H9 (cell line): Measurements from ENCODE around the gene ASS1. TPM values are rescaled to one million over a fixed set of nuclear protein-coding genes. Genes with fewer than 3 reads are reported as not detected.

Experiments used
- DNase-seq: peaks from one replicate; pipeline ENCODE4 v3.0.0-alpha.2; 2017
- H2AFZ ChIP-seq: one replicate; pipeline ENCODE4 v1.6.1; 2013; ENCODE audit warnings: mild to moderate bottlenecking, low read length, control low read depth, moderate library complexity
- H2AK5ac ChIP-seq: 2 replicates; pipeline ENCODE4 v1.6.1; 2013; ENCODE audit warnings: low read length, control low read depth, mixed read lengths; ENCODE audit not compliant: insufficient read length
- H2BK120ac ChIP-seq: one replicate; pipeline ENCODE4 v1.6.1; 2013; ENCODE audit warnings: low read depth, mild to moderate bottlenecking, low read length, control low read depth, inconsistent platforms; ENCODE audit not compliant: poor library complexity, severe bottlenecking
- H2BK12ac ChIP-seq: 2 replicates; pipeline ENCODE4 v1.6.1; 2013; ENCODE audit warnings: low read length, control low read depth, mixed read lengths, low read depth; ENCODE audit not compliant: insufficient read length
- H2BK15ac ChIP-seq: 2 replicates; pipeline ENCODE4 v1.6.1; 2013; ENCODE audit warnings: low read depth, low read length, control low read depth
- H2BK20ac ChIP-seq: one replicate; pipeline ENCODE4 v1.6.1; 2013; ENCODE audit warnings: low read depth, mild to moderate bottlenecking, low read length, control low read depth, inconsistent platforms; ENCODE audit not compliant: poor library complexity, severe bottlenecking
- H2BK5ac ChIP-seq: 2 replicates; pipeline ENCODE4 v1.6.1; 2013; ENCODE audit warnings: low read length, control low read depth, mixed read lengths; ENCODE audit not compliant: insufficient read length
- H3K14ac ChIP-seq: 2 replicates; pipeline ENCODE4 v1.6.1; 2013; ENCODE audit warnings: low read length, control low read depth; ENCODE audit not compliant: insufficient read depth
- H3K18ac ChIP-seq: 2 replicates; pipeline ENCODE4 v1.6.1; 2013; ENCODE audit warnings: low read depth, mild to moderate bottlenecking, mixed read lengths, low read length, control low read depth; ENCODE audit not compliant: insufficient read length
- H3K23ac ChIP-seq: 2 replicates; pipeline ENCODE4 v1.6.1; 2013; ENCODE audit warnings: low read length, control low read depth, mixed read lengths, low read depth; ENCODE audit not compliant: insufficient read length
- H3K23me2 ChIP-seq: 2 replicates; pipeline ENCODE4 v1.6.1; 2013; ENCODE audit warnings: low read depth, mild to moderate bottlenecking, mixed read lengths, low read length, control low read depth; ENCODE audit not compliant: insufficient read length, poor library complexity, severe bottlenecking
- H3K27ac ChIP-seq: 2 replicates; pipeline ENCODE4 v1.5.1; 2013; ENCODE audit warnings: low read length, control low read depth, mixed read lengths, low read depth; ENCODE audit not compliant: insufficient read length
- H3K27me3 ChIP-seq: 2 replicates; pipeline ENCODE4 v1.6.1; 2013; ENCODE audit warnings: low read length, control low read depth, inconsistent platforms; ENCODE audit not compliant: insufficient read depth
- H3K4ac ChIP-seq: 2 replicates; pipeline ENCODE4 v1.6.1; 2013; ENCODE audit warnings: low read depth, mild to moderate bottlenecking, control low read depth, inconsistent platforms, low read length, moderate library complexity
- H3K4me1 ChIP-seq: 2 replicates; pipeline ENCODE4 v1.6.1; 2013; ENCODE audit warnings: low read length, control low read depth, inconsistent platforms; ENCODE audit not compliant: insufficient read depth
- H3K4me2 ChIP-seq: 2 replicates; pipeline ENCODE4 v1.6.1; 2013; ENCODE audit warnings: low read length, control low read depth, mixed read lengths; ENCODE audit not compliant: insufficient read length, insufficient read depth
- H3K56ac ChIP-seq: 2 replicates; pipeline ENCODE4 v1.6.1; 2013; ENCODE audit warnings: low read depth, mild to moderate bottlenecking, mixed read lengths, low read length, control low read depth; ENCODE audit not compliant: insufficient read length
- H3K79me1 ChIP-seq: 2 replicates; pipeline ENCODE4 v1.6.1; 2013; ENCODE audit warnings: low read depth, mild to moderate bottlenecking, moderate library complexity, low read length, control low read depth, inconsistent platforms; ENCODE audit not compliant: insufficient read depth, poor library complexity, severe bottlenecking
- H3K79me2 ChIP-seq: 2 replicates; pipeline ENCODE4 v1.6.1; 2013; ENCODE audit warnings: low read length, control low read depth, inconsistent platforms; ENCODE audit not compliant: insufficient read depth
- H3K9ac ChIP-seq: 2 replicates; pipeline ENCODE4 v1.6.1; 2013; ENCODE audit warnings: low read length, control low read depth, mixed read lengths; ENCODE audit not compliant: insufficient read length; ENCODE audit errors: extremely low read depth
- H3K9me3 ChIP-seq: one replicate; pipeline ENCODE4 v1.6.1; 2013; ENCODE audit warnings: low read depth, low read length, inconsistent platforms; ENCODE audit not compliant: control insufficient read depth
- H3T11ph ChIP-seq: one replicate; pipeline ENCODE4 v1.6.1; 2013; ENCODE audit warnings: mild to moderate bottlenecking, low read length, control low read depth, inconsistent platforms
- H4K20me1 ChIP-seq: one replicate; pipeline ENCODE4 v1.6.1; 2013; ENCODE audit not compliant: control insufficient read depth, insufficient read length, insufficient read depth
- H4K5ac ChIP-seq: 2 replicates; pipeline ENCODE4 v1.6.1; 2013; ENCODE audit warnings: low read depth, mild to moderate bottlenecking, mixed read lengths, low read length, control low read depth; ENCODE audit not compliant: insufficient read length
- H4K8ac ChIP-seq: replicated peaks from 2 replicates; pipeline ENCODE4 v1.6.1; 2013; ENCODE audit warnings: low read length, control low read depth, mixed read lengths, low read depth; ENCODE audit not compliant: insufficient read length
- H4K91ac ChIP-seq: 2 replicates; pipeline ENCODE4 v1.6.1; 2013; ENCODE audit warnings: low read depth, mild to moderate bottlenecking, moderate library complexity, mixed read lengths, low read length, control low read depth; ENCODE audit not compliant: insufficient read length
- H3K27ac Mint-ChIP-seq, 3 experiments: 2 replicates in 2 of 3; 3 replicates in 1 of 3; pipeline ENCODE4 v1.8.0; 2020 to 2021; ENCODE audit warnings: mixed read lengths in 3 of 3, mild to moderate bottlenecking in 1 of 3, moderate library complexity in 1 of 3
- H3K27me3 Mint-ChIP-seq: 2 replicates; pipeline ENCODE4 v1.8.0; 2021; ENCODE audit warnings: low read depth, mild to moderate bottlenecking, moderate library complexity, mixed read lengths
- H3K36me3 Mint-ChIP-seq, 3 experiments: 2 replicates in 2 of 3; 3 replicates in 1 of 3; pipeline ENCODE4 v1.8.0; 2020 to 2021; ENCODE audit warnings: low read depth in 3 of 3, mixed read lengths in 3 of 3; ENCODE audit not compliant: insufficient read depth in 1 of 3
- H3K4me1 Mint-ChIP-seq, 2 experiments: 2 replicates each; pipeline ENCODE4 v1.8.0; 2020; ENCODE audit warnings: mixed read lengths in 2 of 2
- H3K4me3 Mint-ChIP-seq, 2 experiments: 2 replicates in 1 of 2; 3 replicates in 1 of 2; pipeline ENCODE4 v1.8.0; 2020 to 2021; ENCODE audit warnings: mild to moderate bottlenecking in 2 of 2, mixed read lengths in 2 of 2, moderate library complexity in 1 of 2
- H3K9me3 Mint-ChIP-seq, 2 experiments: 2 replicates in 1 of 2; 3 replicates in 1 of 2; pipeline ENCODE4 v1.8.0; 2020; ENCODE audit warnings: mild to moderate bottlenecking in 2 of 2, mixed read lengths in 2 of 2, moderate library complexity in 1 of 2
- CTCF ChIP-seq: fragments of 200-600 bp; sonication (generic); conservative IDR thresholded peaks from 3 replicates; pipeline ENCODE4 v1.8.0; 2021; ENCODE audit warnings: antibody characterized with exemption, mild to moderate bottlenecking
- WGBS: extraction: QIAGEN DNeasy Blood & Tissue Kit; methylation state at CpG from one replicate; pipeline ENCODE4 v1.1.7; 2013; ENCODE audit warnings: missing lambda C conversion rate, low lambda C conversion rate, mixed read lengths; ENCODE audit not compliant: insufficient read length; ENCODE audit errors: extremely low coverage; 5-methylcytosine and 5-hydroxymethylcytosine counted together
- total RNA-seq: library from RNA; stranded (reverse); gene quantifications from 2 replicates; pipeline ENCODE4 v1.2.1, GENCODE V29; 2021

The ASS1 gene
- total RNA-seq, 1 experiment from 2014 or later, result 118 TPM

GRCh38 chr9:130395810-130396435, 48.8 kb upstream of the ASS1 start:
- no peak overlapping the region for H2BK12ac ChIP-seq
- TF ChIP-seq CTCF, result no peak

More at GRCh38 chr9:130395810-130396435, 48.8 kb upstream of the ASS1 start:
- Histone ChIP-seq H3K23me2 (no peaks in the 10 kb centered on the region), H4K5ac (no peak overlapping the region), H2BK5ac (no peak overlapping the region), H4K20me1 (no peaks in the 10 kb centered on the region), H4K8ac (no peak overlapping the region), H3T11ph (no peak overlapping the region), H3K27me3 (no peaks in the 10 kb centered on the region), H2BK15ac (no peak overlapping the region), H3K4me2 (no peak overlapping the region), H3K56ac (no peak overlapping the region), H3K18ac (no peak overlapping the region), H3K4me1 (no peaks in the 10 kb centered on the region), H2AK5ac (no peak overlapping the region), H3K79me2 (no peaks in the 10 kb centered on the region), H3K4ac (no peak overlapping the region), H3K14ac (no peak overlapping the region), H2BK20ac (no peak overlapping the region), H3K27ac (no peak overlapping the region), H4K91ac (no peak overlapping the region), H3K23ac (no peak overlapping the region), H2BK120ac (no peak overlapping the region), H3K9me3 (no peaks in the 10 kb centered on the region), H2AFZ (no peak overlapping the region), H3K9ac (no peak overlapping the region), H3K79me1 (no peaks in the 10 kb centered on the region)
- no peak for DNase-seq
- Mint-ChIP-seq H3K27me3 (no peaks in the 10 kb centered on the region), H3K4me1 (peaks cover 8 to 13% of the 10 kb centered on the region in 2 experiments; a peak in 3 of 4 replicates), H3K27ac (no peak overlapping the region), H3K36me3 (peaks cover 4 to 23% (median 11%) of the 10 kb centered on the region in 3 experiments), H3K4me3 (no peak overlapping the region), H3K9me3 (no peaks in the 10 kb centered on the region; a peak in 1 of 5 replicates)
- WGBS, result no CpG with 5 or more reads among the region's 26 CpGs
